Stomach (tissue), 4 donors: ENCODE data around the gene MAMDC2.

ENCODE experiments used
- EP300 ChIP-seq: sonication (generic); formaldehyde crosslinking; IDR thresholded peaks from one replicate; pipeline ENCODE4 v1.6.1; 2017; ENCODE audit warnings: antibody characterized with exemption
- POLR2A ChIP-seq, 4 donors: fragments of 450-650 bp; IDR thresholded peaks; one replicate each; pipeline ENCODE4 v1.6.1; 2016; ENCODE audit warnings: antibody characterized with exemption in 4 of 4, control low read depth in 2 of 4, mild to moderate bottlenecking in 1 of 4, moderate library complexity in 1 of 4
- POLR2AphosphoS5 ChIP-seq, 3 donors: sonication (generic); formaldehyde crosslinking; IDR thresholded peaks; one replicate each; pipeline ENCODE4 v1.6.1; 2016; ENCODE audit warnings: antibody characterized with exemption in 3 of 3
- TF ChIP-seq, protein P1 (sequence below), 7 experiments: fragments of 450-650 bp in 4 of 7; fragments of 200-600 bp in 3 of 7; sonication (generic) in 3 of 7; IDR thresholded peaks; one replicate each; pipeline ENCODE4 v1.5.1; 2016 to 2019; ENCODE audit warnings: antibody characterized with exemption in 7 of 7, control low read depth in 2 of 7, mild to moderate bottlenecking in 1 of 7

DNA sequence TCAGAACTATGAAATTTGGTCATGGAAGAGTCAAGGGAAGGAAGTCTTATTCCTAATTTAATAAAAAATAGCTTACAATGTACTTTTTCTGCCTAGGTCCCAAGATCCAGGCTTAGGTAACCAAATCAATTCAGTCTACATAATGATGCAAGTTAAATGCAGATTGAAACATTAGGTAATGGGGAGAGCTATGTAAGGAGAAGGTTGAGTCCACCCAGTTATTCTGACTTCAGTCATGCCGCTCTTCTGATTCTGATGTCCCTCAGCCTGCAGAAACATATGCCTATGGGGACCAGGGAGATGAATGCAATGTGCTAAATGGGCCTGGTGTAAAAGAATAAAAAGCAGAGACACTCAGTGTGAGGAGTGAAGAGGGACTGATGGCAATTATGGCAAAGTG lies 63.9 kb downstream of the MAMDC2 start:
- no peak for TF ChIP-seq POLR2A (IDR thresholded peaks at IDR 0.05)
- TF ChIP-seq, protein P1, sequence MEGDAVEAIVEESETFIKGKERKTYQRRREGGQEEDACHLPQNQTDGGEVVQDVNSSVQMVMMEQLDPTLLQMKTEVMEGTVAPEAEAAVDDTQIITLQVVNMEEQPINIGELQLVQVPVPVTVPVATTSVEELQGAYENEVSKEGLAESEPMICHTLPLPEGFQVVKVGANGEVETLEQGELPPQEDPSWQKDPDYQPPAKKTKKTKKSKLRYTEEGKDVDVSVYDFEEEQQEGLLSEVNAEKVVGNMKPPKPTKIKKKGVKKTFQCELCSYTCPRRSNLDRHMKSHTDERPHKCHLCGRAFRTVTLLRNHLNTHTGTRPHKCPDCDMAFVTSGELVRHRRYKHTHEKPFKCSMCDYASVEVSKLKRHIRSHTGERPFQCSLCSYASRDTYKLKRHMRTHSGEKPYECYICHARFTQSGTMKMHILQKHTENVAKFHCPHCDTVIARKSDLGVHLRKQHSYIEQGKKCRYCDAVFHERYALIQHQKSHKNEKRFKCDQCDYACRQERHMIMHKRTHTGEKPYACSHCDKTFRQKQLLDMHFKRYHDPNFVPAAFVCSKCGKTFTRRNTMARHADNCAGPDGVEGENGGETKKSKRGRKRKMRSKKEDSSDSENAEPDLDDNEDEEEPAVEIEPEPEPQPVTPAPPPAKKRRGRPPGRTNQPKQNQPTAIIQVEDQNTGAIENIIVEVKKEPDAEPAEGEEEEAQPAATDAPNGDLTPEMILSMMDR (IDR thresholded peaks at IDR 0.05), result no peak
- no peak for TF ChIP-seq POLR2AphosphoS5 (IDR thresholded peaks at IDR 0.05)
- TF ChIP-seq EP300, result no peak
